ENCODE measurements around the gene PHF2.

The PHF2 gene

DNA sequence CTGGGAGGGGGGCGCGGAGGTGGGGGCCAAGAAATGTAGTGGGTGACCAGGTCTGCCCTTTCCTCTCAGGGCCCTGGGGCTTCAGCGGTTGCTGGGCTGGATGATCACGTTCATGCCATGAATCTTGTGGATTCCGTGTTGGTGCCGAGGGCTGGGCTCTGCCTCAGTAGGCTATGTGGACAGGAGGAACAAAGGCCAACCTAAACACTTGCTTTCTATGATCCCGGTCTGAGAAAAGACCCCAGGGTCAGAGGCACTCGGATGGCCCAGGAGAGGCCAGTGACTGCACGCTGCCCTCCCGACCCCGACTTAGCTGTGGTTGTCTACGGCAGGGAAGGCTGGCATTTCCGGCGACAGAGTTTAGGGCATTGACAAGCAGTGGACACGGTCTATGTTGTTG lies 26.6 kb downstream of the PHF2 start:
- no peak for DNase-seq

DNA sequence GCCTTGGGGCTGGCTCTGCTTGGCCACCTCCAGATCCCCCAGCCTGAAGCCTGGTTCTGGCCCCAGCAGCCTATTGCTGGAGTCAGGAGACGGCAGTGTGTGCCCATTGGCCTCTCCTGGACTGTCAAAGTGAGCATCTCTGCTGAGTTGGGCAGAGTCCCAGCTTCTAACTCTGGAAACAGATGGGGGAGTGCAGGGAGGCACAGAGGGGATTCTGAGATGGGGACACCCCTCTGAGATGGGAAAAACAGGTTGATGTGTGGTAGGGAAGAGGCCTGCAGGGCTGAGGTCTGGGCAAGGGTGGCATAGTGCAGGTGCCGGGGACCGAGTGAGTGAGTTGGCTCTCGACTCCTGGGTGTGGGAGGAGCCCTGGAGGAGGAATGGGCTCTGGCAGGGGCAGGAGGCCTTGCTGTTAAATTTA lies 27.5 kb downstream of the PHF2 start:
- DNase-seq: no peak

DNA sequence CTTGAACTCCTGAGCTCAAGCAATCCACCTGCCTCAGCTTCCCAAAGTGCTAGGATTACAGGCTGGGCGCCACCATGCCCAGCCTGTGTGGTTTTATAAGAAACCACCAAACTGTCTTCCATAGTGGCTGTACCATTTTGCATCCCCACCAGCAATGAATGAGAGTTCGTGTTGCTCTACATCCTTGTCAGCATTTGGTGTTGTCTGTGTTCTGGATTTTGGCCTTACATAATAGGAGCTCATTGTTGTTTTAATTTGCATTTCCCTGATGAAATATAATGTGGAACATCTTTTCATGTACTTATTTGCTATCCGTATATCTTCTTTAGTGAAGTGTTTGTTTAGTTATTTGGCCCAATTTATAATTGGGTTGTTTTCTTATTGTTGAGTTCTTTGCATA lies 29.8 kb downstream of the PHF2 start:
- no peak for DNase-seq

DNA sequence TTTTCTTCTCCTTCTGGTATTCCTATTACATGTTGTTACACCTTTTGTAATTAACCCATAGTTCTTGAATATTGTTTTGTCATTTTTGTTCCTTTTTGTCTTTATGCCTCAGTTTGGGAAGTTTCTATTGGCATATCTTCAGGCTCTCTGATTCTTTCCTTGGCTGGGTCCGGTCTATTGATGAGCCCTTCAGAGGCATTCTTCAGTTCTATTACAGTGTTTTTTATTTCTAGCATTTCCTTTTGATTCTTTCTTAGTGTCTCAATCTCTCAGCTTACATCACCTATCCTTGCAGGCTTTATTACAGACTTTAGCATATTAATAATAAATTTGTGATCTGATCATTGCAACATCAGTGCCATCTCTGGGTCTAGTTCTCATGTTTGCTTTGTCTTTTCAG lies 33.8 kb downstream of the PHF2 start:
- no peak for DNase-seq

DNA sequence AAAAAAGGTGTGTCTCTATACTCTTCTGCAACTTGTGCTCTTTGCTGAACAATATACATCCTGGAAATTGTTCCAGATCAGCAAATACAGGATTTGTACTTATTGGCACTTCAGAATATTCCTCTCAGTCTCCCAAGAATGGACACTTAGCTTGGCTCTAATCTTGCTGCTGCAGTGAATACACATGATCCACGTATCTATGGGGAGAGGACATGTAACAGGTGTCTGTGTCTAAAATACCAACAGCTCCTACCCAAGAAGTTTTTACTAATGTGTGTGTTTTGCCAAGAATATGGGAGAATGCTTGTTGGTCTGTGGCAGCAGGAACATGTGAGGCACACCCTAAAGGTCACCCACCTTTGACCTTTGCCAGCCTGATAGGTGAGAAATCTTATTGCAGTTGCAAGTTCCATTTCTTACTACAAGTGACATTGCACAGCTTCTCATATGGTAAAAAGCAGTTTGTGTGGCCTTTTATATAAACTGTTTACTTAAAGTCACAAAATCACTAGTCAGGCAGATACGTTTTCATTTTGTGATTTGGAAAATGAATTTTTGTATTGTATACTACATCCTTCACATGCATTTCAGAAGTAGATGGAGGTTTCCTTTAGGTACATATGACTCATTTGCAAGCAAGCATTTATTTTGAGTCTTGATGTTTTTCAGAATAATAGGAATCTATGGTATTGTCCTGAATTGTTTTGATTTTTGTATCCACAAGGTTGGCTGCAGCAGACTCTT lies 35.8 kb downstream of the PHF2 start:
- DNase-seq: no peak

DNA sequence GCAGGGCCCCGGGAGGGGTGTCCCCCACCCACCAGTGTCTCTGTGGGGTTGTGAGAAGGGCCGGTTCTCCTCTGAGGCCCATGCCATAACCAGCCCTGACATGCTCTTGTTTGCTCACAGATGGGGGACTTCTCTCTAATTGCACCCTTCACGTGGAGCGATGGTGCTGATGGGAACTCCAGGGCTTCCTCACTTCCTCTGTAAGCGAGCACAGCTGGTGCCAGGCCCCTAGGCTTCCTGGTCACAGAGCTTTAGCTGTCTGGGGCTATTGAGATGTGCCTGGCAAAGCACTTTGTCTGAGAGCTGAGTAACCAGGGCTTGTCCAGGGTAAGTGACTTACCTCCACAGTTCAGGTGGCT lies 36.4 kb downstream of the PHF2 start:
- no peak for DNase-seq

DNA sequence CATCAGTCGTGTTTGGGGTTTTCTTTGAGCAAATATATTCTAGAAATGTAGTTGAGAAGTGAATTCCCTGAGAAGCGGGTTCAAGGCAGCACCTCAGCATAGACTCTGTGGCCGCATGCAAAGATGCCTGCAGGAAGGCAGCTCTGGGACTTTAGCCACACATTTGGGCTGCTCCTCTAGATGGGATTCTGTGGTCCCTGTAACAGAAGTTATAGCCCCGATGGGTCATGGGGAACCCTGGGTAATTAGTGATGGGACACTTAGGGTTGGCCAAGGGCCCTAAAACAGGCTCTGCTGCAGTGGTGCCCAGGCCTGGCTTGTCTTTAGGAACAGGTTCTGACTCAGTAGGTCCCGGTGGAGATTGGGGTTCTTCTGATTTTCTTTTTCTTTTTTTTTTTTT lies 36.8 kb downstream of the PHF2 start:
- no peak for DNase-seq

DNA sequence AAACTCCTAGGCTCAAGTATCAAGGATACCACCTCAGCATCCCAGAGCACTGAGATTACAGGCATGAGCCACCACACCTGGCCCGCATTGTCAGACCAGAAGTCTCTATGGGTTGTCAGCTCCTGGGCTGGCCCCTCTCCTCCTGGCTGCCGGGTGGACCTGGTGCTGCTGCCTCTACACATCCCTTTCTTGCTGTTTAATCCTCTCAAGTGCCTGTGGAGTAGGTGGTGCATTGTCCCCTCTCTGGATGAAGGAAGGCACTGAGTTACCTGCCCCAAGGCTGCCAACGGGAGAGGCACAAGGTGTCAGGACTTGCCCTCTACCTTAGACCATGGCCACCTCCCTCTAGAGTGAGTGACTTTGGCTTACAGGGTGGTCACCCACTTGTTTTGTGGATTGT lies 37.4 kb downstream of the PHF2 start:
- no peak for DNase-seq

DNA sequence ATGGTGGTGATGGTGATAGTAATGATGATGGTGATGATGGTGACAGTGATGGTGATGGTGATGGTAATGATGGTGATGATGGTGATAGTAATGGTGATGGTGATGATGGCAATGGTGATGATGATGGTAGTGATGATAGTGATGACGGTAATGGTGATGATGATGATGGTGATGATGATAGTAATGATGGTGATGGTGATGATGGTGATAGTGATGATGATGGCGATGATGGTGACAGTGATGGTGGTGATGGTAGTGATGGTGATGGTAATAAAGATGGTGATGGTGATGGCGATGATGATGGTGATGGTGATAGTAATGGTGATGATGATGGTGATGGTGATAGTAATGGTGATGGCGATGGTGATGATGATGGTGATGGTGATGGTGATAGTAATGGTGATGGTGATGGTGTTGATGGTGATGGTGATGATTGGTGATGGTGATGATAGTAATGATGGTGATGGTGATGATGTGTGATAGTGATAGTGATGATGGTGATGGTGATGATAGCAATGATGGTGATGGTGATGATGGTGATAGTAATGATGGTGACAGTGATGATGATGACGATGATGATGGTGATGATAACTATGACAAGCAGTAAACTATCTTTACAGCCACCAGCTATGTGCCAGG lies 38.6 kb downstream of the PHF2 start:
- no peak for DNase-seq

DNA sequence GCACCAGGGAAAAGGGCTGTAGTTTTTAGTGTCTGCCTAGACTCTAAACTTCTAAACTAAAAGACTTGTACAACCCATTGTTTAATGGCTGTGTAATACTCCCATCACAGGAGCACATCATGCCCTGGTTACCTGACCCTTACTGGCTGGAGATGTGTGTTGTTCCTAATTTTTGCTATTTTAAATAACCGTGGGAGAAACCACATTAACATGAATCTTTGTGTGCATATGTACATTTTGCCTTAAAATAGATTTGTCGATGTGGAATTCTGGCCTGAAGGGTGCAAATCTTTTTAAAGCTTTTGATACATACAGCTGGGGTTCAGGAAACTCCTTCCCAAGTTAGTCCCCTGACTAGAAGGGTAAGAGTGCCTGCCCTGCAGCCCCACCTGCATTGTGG lies 39.7 kb downstream of the PHF2 start:
- no peak for DNase-seq

DNA sequence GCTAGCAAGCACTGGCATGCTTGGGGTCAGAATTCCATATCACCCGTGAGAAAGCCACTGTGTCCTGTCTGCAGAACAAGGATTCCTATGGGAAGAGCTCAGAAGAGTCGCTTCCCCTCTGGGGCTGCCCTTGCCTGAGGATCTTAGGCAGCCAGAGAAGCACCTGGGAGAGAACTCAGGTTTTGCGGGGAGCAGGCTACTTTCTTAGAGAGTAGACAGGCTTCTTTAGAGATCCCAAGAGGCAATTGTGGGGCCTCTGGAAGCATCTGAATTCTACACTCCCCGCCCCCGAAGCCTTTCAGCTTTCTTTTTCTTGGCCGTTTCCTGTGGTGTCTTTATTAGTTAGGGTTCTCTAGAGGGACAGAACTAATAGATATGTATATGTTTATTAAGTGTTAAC lies 40.9 kb downstream of the PHF2 start:
- no peak for DNase-seq

DNA sequence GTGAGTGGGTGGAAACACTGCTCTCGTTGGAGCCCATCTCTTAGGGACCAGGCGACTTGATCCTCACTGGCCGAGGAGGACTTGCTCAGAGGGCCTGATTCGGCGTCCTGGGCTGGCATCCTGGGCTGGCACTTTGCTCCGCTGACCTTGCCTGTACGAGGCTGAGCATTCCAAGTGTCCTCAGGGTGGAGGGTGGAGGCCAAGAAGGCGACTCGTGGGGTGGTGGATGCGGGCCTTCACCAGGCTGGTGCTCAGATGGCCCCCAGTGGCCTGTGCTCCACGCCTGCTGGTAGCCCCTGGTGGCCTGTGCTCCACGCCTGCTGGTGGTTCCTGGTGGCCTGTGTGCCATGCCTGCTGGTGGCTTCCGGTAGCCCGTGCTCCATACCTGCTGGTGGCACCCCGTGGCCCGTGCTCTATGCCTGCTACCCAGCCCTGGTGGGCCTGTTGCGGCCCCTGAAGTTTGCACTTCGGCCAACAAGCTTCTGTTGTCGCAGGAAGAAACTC lies 42.9 kb downstream of the PHF2 start:
- DNase-seq: no peak

DNA sequence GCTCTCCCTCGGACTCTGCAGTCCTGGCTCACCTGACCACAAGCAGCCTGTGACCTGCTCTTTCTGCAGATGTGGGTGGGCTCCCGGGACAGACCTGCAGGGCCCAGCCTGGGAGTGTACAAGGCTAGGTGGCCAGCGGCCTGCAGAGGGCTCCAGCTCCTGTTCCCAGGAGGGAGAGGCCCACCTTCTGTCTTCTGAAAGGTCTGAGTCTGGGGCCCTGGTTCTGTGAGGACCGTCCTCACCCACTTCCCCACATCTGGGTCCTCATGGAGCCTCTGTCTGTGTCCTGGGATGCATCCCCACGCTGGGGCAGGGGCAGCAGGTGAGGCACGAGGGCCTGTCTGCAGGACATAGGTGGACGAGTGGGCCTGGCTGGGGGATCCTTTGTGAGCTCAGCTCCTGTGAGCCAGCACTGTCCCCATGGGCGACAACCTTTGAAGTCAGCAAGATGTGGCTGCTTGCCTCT lies 43.7 kb downstream of the PHF2 start:
- no peak for DNase-seq

DNA sequence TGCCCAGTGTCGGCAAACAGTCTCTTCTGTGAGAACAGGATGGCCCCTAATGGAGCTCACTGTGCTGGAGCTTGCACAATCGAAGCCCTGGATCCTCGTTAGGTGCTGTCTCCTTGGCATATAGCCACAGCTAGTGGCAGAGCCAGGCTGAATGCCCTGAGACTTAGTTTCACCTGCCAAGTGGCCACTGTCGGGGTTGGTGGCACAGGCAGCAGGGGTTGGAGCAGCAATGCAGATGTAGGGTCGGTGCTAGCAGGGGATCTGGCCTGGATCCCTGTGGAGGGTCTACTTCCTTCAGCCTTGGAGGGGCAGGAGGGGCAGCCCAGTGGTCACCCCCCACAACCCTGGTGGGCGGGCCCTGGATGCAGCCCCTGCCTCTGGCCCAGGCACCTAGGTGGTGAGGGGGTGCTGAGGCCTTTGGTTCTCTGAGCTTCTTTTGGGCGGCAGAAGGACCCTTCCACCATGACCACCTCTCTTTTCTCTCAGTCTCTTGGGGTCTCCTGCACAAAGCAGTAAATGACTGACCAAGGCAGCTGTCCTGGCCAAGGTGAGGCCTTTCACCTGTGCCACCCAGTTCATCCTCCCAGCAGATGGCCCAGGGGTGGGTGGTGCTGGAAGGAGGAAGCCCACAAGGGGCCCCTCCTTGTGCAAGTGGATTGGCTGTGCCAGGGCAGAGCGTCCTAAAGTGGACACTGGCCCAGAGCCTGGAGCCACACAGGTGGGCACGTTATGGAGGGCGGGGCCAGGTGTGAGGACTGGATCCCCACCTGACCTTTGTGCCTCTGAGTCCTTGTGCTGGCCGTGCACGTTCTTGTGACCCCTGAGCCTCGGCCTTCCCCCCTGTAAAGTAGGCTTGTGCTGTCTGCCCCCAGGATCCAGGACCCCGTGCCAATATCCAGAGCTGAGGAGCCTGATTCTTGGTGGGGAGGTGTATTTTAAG lies 44.8 kb downstream of the PHF2 start:
- DNase-seq: no peak

DNA sequence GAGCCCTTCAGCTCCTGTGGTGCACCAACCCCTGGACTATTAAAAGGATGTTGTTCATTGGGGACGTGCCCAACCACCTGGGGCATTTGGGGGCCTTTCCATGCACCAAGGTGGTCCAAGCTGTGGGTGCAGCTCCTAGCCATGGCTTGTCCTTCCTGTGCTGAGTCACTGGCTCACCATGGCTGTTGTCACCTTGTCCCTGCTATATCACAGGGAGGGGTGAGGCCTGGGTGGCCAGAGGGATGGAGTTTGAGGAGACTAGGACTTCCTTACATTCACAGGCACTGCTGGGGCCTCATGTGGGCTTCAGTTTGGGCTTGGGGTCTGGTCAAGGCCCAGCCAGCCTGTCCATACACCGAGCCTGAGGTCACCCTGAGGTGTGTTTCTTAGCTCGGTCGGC lies 45.5 kb downstream of the PHF2 start:
- DNase-seq: no peak

DNA sequence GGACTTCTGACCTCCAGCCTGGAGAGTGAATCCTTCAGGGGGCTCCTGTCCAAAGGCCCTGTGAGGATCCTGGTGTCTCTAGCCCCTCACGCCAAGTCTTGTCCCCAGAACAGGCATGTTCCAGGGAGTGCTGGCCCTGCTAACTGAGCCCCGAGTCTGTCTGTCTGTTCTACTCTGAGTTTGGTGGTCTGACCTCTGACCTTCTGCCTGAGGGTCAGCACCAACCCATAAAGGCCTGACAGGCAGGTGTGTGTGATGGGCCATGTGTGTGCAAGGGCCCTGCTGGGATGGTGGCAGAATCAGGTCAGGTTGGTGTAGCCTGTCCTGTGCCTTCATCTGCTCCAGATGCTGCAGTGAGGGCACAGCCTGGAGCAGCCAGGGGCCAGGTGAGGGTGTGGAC lies 46.3 kb downstream of the PHF2 start:
- no peak for DNase-seq

DNA sequence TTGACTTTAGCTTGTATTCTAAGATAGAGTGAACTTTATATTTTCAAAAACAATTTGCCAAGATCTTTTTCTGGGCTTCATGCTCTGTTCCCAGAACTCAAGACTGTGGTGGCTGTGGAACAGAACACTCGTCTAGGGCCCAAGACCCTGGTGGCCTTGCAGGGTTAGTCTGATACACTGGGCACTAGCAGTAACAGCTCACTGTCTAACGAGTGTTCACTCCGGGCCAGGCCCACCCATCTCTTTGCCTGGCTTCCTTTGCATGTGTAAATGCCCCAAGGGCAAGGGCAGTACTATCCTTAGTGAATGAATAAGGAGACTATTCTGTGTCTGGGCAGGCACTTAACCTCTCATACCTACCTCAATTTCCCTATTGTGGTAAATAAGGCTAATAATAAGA lies 47.4 kb downstream of the PHF2 start:
- DNase-seq: no peak

DNA sequence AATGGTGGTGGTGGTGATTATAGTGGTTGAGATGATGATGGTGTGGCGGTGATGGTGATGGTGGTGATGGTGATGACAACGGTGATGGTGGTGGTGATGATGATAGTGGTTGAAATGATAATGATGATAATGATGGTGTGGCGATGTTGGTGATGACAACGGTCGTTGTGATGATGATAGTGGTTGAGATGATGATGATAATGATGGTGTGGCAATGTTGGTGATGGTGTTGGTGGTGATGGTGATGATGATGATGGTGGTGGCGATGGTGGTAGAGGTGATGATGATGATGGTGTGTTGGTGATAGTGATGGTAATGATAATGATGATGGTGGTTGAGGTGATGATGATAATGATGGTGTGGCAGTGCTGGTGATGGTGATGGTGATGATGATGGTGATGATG lies 48.0 kb downstream of the PHF2 start:
- no peak for DNase-seq

DNA sequence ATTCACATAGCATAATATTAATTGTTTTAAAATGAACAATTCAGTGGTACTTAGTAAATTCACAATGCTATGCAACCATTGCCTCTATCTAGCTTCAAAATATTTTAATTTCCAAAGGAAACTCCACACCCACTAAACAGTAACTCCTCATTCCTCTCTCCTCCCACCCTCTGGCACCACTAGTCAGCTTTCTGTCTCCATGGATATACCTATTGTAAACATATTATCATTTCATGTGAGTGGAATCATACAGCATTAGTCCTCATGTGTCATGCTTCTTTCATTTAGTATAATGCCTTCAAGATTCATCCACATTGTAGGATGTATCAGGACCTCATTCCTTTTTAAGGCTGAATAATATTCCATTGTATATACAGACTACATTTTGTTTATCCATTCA lies 48.6 kb downstream of the PHF2 start:
- no peak for DNase-seq

DNA sequence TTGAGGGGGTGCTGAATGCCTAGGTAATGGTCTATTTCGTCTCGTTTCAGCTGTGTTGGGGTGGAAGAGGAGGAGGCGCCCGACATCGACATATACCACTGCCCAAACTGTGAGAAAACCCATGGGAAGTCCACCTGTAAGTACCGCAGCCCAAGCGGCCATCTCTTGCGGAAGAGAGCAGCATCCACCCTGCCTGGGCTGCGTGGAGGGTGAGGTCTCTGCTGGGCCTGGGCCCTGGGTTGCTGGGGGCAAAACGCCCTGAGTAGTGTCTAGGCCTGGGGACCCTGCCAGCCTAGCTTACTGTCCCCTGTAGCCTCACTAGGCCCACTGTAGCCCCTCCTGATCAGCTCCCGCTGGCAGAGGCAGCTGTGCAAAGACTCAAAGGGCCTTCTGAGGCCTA lies 53.5 kb downstream of the PHF2 start:
- DNase-seq: no peak

DNA sequence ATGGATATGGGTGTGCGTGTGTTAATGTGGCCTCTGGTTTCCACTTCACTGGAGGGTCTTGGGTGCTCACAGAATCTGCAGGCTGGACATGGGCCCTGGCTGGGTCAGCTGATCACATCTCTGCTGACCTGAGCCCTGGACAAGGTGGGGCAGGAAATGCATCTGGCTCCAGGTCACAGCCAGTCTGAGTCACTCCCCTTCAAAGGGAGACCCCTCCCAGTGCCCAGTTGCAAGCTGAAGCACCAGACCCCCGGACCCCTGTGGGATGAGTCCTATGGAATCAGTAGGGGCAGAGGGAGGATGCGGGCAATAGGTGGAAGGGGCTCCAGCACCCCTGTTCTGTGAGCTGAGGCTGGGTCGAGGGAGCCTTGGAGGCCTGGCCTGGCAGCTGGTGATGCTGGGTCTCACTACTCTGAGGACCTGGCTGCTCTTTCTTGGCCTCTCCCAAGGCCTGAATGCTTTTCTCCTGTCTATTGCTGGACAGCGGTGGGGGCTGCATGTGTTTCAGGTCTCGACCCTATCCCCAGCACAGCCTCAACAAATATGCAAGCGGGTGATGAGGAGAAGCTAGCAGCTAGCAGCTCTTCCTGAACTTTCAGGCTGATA lies 54.5 kb downstream of the PHF2 start:
- DNase-seq: no peak

DNA sequence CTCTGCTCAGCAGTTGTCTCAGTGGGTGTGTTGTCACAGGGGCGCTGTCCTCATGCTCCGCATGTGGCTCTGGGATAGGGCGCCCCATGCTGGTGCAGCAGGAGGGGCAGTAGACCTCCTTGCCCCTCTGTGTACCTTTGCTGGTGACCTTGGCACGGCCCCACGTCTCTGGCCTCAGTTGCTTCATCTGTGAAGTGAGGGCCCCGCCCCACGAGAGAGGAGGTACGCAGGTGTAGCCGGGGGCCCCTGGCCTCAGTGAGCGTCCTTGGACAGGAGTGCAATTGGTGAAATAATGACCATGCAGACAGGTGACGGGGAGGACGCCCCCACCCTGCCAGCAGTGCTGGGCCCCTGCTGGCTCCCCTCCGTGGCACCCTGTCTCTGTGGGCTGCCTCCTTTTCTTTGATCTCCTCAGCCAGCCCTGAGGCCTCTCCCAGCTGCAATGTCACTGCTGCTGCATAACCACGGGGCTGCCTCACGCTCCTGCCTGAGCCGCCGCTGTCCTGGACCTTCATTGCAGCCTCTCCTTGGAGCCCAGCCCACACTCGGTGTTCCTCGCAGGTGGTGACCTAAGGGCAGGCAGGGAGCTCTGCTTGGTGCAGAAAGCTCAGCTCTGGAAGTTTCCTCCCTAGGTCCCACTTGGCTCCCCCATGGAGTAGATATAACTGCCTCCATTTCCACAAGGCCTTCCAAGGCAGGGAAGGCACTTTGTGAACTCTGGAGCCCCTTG lies 57.3 kb downstream of the PHF2 start:
- DNase-seq: no peak

Data from NCI-H526 treated with DMSO at 0.1 percent for 48 hours (cell line).